Thoracic aorta (tissue), 2 donors: ENCODE results near the gene PROS1. TPM values are rescaled to one million over a fixed set of nuclear protein-coding genes. Genes with fewer than 3 reads are reported as not detected.

ENCODE experiments used
- ATAC-seq: fragments of 150-250 bp; one replicate; pipeline ENCODE4 v1.8.0; 2017; ENCODE audit warnings: low read depth; ENCODE audit not compliant: insufficient number of reproducible peaks, low FRiP score
- DNase-seq: peaks from one replicate; pipeline ENCODE4 v3.0.0-alpha.2; 2020; ENCODE audit warnings: low spot score
- H3K27ac ChIP-seq, 2 donors: fragments of 200-600 bp; sonication (generic); 1 replicate in 1 of 2; 2 replicates in 1 of 2; pipeline ENCODE4 v1.5.1; 2016; ENCODE audit warnings: mild to moderate bottlenecking in 2 of 2, moderate library complexity in 2 of 2
- H3K27me3 ChIP-seq: fragments of 200-600 bp; sonication (generic); replicated peaks from 2 replicates; pipeline ENCODE4 v1.6.0; 2016; ENCODE audit warnings: mild to moderate bottlenecking; ENCODE audit not compliant: insufficient read depth
- H3K36me3 ChIP-seq: fragments of 200-600 bp; sonication (generic); one replicate; pipeline ENCODE4 v1.5.1; 2016
- H3K4me1 ChIP-seq, 2 donors: fragments of 200-600 bp; sonication (generic); 1 replicate in 1 of 2; 2 replicates in 1 of 2; pipeline versions ENCODE4 v1.5.1 to v1.6.0; 2016; ENCODE audit warnings: low read depth in 2 of 2, mild to moderate bottlenecking in 1 of 2; ENCODE audit not compliant: control insufficient read depth in 1 of 2
- H3K4me3 ChIP-seq: fragments of 200-600 bp; sonication (generic); 2 replicates; pipeline ENCODE4 v1.5.1; 2016; ENCODE audit warnings: mild to moderate bottlenecking
- H3K9me3 ChIP-seq: fragments of 200-600 bp; sonication (generic); 2 replicates; pipeline ENCODE4 v1.5.1; 2016
- CTCF ChIP-seq: fragments of 200-600 bp; sonication (generic); IDR thresholded peaks from one replicate; pipeline ENCODE4 v1.5.1; 2019; ENCODE audit warnings: antibody characterized with exemption
- total RNA-seq, 2 donors: library from RNA; depleted of rRNA; stranded (reverse); fragments of >200 nt; gene quantifications; one replicate each; pipeline versions ENCODE4 v1.1.0 to v1.2.3, GENCODE V29; 2016

PROS1 gene
- total RNA-seq, 2 donors from 2014 or later: 122 to 180 TPM

GRCh38 chr3:94011233-94011711 lies 37.6 kb upstream of the PROS1 start:
- ATAC-seq (no peak), DNase-seq (no peak)
- H3K4me3 ChIP-seq: no peak overlapping the region
- no peaks in the 10 kb centered on the region for H3K36me3 ChIP-seq
- H3K4me1 ChIP-seq: no peaks in the 10 kb centered on the region
- H3K27ac ChIP-seq: no peak overlapping the region
- no peaks in the 10 kb centered on the region for H3K27me3 ChIP-seq
- no peaks in the 10 kb centered on the region for H3K9me3 ChIP-seq
- no peak for TF ChIP-seq CTCF

GRCh38 chr3:94009608-94010007 lies 35.9 kb upstream of the PROS1 start:
- no peak for ATAC-seq

GRCh38 chr3:94008253-94008652 lies 34.6 kb upstream of the PROS1 start:
- Histone ChIP-seq H3K27ac (no peak overlapping the region), H3K4me1 (peaks cover 4 to 5% of the 10 kb centered on the region in 2 donors), H3K4me3 (no peak overlapping the region), H3K9me3 (no peaks in the 10 kb centered on the region), H3K27me3 (no peaks in the 10 kb centered on the region), H3K36me3 (no peaks in the 10 kb centered on the region)
- TF ChIP-seq CTCF: no peak
- DNase-seq (no peak), ATAC-seq (no peak)

More at GRCh38 chr3:94009608-94010007, 35.9 kb upstream of the PROS1 start:
- H3K36me3 ChIP-seq: no peaks in the 10 kb centered on the region
- H3K4me1 ChIP-seq: peaks cover 0 to 4% of the 10 kb centered on the region in 2 donors
- no peak overlapping the region for H3K27ac ChIP-seq
- no peak for TF ChIP-seq CTCF
- H3K9me3 ChIP-seq: no peaks in the 10 kb centered on the region
- DNase-seq: no peak
- H3K27me3 ChIP-seq: no peaks in the 10 kb centered on the region
- H3K4me3 ChIP-seq: no peak overlapping the region

GRCh38 chr3:94004301-94004910 lies 30.7 kb upstream of the PROS1 start:
- H3K36me3 ChIP-seq: no peaks in the 10 kb centered on the region
- peak overlapping the region; percentile 66 for H3K4me3 ChIP-seq
- no peak overlapping the region for H3K27ac ChIP-seq
- no peaks in the 10 kb centered on the region for H3K9me3 ChIP-seq
- no peaks in the 10 kb centered on the region for H3K27me3 ChIP-seq
- peak; percentile 64 for TF ChIP-seq CTCF
- ATAC-seq (no peak), DNase-seq (no peak)
- peaks cover 16 to 21% of the 10 kb centered on the region in 2 donors for H3K4me1 ChIP-seq

GRCh38 chr3:94001827-94002495 lies 28.3 kb upstream of the PROS1 start:
- ATAC-seq (no peak), DNase-seq (no peak)
- H3K27ac ChIP-seq: peak overlapping the region in 1 of 2 donors; percentile 43
- H3K9me3 ChIP-seq: no peaks in the 10 kb centered on the region
- H3K4me3 ChIP-seq: no peak overlapping the region
- TF ChIP-seq CTCF: no peak
- H3K27me3 ChIP-seq: no peaks in the 10 kb centered on the region
- H3K4me1 ChIP-seq: peaks cover 16 to 21% of the 10 kb centered on the region in 2 donors
- H3K36me3 ChIP-seq: no peaks in the 10 kb centered on the region
